ENCODE measurements around the gene HMCN2.

The HMCN2 gene

DNA sequence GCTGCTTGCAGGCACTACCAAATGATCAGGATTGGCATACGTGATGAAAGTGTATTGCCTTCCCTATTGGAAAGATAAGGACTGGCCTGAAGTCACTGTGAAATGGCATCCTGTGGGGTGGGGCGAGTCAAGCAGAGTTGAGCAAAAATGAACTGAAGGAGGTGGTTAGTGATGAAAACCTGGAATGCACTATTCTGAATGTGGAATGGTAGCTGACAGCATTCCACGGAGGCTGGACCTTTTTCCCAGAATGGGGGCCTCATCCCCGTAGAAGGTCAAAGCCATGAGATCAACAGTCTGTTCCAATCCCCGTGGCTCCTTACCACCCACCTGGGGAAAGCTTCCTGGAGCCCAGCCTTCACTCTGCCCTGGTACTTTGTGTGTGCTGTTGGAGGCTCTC is 216.9 kb downstream of the HMCN2 start:
- Histone ChIP-seq H3K27me3 (replicated peaks; ENCODE audit: insufficient read depth, low read length) (peaks cover 69% of the 10 kb centered on the region), H3K4me1 (ENCODE audit: low read length) (no peaks in the 10 kb centered on the region), H3F3A (ENCODE audit: insufficient read depth, low read length) (no peaks in the 10 kb centered on the region), H3K4me3 (ENCODE audit: low read length) (no peak overlapping the region), H3K9me3 (replicated peaks; ENCODE audit: insufficient read depth, low read length) (no peaks in the 10 kb centered on the region), H3K36me3 (replicated peaks; ENCODE audit: insufficient read depth, low read length) (no peaks in the 10 kb centered on the region), H3K9me2 (replicated peaks; ENCODE audit: insufficient read depth, low read length) (no peaks in the 10 kb centered on the region), H3K79me2 (ENCODE audit: low read length) (no peaks in the 10 kb centered on the region), H3K9ac (ENCODE audit: low read length) (no peak overlapping the region), H4K20me1 (ENCODE audit: insufficient read depth, low read length) (no peaks in the 10 kb centered on the region), H3K27ac (ENCODE audit: low read length) (no peak overlapping the region), H3K4me2 (ENCODE audit: low read depth, low read length) (no peak overlapping the region), H2AFZ (ENCODE audit: low read length) (no peak overlapping the region)
- no peak for DNase-seq
- TF ChIP-seq, protein P1, sequence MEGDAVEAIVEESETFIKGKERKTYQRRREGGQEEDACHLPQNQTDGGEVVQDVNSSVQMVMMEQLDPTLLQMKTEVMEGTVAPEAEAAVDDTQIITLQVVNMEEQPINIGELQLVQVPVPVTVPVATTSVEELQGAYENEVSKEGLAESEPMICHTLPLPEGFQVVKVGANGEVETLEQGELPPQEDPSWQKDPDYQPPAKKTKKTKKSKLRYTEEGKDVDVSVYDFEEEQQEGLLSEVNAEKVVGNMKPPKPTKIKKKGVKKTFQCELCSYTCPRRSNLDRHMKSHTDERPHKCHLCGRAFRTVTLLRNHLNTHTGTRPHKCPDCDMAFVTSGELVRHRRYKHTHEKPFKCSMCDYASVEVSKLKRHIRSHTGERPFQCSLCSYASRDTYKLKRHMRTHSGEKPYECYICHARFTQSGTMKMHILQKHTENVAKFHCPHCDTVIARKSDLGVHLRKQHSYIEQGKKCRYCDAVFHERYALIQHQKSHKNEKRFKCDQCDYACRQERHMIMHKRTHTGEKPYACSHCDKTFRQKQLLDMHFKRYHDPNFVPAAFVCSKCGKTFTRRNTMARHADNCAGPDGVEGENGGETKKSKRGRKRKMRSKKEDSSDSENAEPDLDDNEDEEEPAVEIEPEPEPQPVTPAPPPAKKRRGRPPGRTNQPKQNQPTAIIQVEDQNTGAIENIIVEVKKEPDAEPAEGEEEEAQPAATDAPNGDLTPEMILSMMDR (IDR thresholded peaks at IDR 0.05; ENCODE audit: low read length), result no peak
- TF ChIP-seq EZH2 (optimal IDR thresholded peaks at IDR 0.05; ENCODE audit: low read depth, low read length), result no peak
- TF ChIP-seq EZH2phosphoT487 (IDR thresholded peaks at IDR 0.05; ENCODE audit: low read length), result no peak

DNA sequence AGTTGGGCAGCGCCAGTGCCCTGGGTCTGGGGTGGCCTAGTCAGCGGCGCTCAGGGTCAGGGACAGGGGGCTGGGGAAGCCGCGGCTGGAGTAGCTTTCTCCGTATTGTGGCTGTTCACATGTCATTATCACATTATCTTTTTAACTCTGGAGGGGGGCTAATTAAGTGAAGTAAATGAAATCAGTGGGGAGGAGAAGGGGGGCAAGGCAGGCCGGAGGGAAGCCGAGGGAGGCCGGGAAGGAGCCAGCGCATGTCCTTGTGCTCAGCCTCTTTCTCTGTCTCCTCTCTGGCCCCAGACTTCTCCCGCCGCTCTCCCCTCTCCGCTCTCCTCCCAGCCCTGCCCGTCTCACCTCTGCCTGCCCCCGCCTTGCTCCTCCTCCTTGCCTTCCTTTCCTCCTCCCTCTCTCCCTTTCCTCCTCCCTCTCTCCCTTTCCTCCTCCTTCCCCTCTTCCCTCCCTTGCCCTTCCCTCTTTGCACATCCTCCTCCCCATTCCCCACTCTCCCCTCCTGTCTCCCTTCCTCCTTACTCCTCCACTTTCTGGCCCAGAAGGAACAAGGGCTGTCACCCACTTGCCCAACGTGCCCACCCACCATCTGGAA is 217.9 kb downstream of the HMCN2 start:
- Histone ChIP-seq H3F3A (ENCODE audit: insufficient read depth, low read length) (no peaks in the 10 kb centered on the region), H3K4me2 (ENCODE audit: low read depth, low read length) (no peak overlapping the region), H3K9me3 (replicated peaks; ENCODE audit: insufficient read depth, low read length) (no peaks in the 10 kb centered on the region), H3K36me3 (replicated peaks; ENCODE audit: insufficient read depth, low read length) (no peaks in the 10 kb centered on the region), H3K4me1 (ENCODE audit: low read length) (no peaks in the 10 kb centered on the region), H3K27ac (ENCODE audit: low read length) (no peak overlapping the region), H3K27me3 (replicated peaks; ENCODE audit: insufficient read depth, low read length) (peaks cover 65% of the 10 kb centered on the region), H3K9ac (ENCODE audit: low read length) (no peak overlapping the region), H3K79me2 (ENCODE audit: low read length) (no peaks in the 10 kb centered on the region), H3K4me3 (ENCODE audit: low read length) (no peak overlapping the region), H4K20me1 (ENCODE audit: insufficient read depth, low read length) (no peaks in the 10 kb centered on the region), H3K9me2 (replicated peaks; ENCODE audit: insufficient read depth, low read length) (no peaks in the 10 kb centered on the region), H2AFZ (ENCODE audit: low read length) (no peak overlapping the region)
- DNase-seq, result no peak
- TF ChIP-seq EZH2 (optimal IDR thresholded peaks at IDR 0.05; ENCODE audit: low read depth, low read length) (no peak), EZH2phosphoT487 (IDR thresholded peaks at IDR 0.05; ENCODE audit: low read length) (no peak)
- TF ChIP-seq, protein P1 (IDR thresholded peaks at IDR 0.05; ENCODE audit: low read length), result no peak
